ENCODE data around the gene SPC24.

DNA sequence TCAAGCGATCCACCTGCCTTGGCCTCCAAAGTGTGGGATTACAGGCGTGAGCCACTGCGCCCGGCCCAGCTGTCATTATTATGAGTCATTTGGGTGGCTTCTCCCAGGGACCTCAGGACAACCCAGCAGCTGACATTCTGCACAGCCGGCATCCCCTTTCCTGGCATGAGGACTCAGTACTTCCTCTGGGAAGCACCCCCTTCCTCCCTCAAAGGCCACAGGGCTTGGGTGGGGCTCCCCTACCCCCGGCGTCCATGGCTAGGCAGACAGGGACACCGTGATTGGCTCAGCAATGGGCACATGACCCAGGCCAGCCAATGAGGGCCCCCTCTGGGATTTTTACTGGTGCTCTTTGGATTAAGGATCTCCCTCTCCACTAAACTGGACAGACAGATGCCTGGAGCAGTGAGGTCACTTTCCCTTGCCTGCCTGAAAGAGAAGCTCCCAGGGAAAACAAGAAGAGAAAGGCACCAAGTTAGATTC, 35.7 kb upstream of the SPC24 start:
- TF ChIP-seq POLR2AphosphoS5 (IDR thresholded peaks at IDR 0.05) (peak; percentile 91), EP300 (IDR thresholded peaks at IDR 0.05) (no peak), POLR2A (IDR thresholded peaks at IDR 0.05) (peak in 1 of 2 donors; percentile 31)
- TF ChIP-seq, protein P1, sequence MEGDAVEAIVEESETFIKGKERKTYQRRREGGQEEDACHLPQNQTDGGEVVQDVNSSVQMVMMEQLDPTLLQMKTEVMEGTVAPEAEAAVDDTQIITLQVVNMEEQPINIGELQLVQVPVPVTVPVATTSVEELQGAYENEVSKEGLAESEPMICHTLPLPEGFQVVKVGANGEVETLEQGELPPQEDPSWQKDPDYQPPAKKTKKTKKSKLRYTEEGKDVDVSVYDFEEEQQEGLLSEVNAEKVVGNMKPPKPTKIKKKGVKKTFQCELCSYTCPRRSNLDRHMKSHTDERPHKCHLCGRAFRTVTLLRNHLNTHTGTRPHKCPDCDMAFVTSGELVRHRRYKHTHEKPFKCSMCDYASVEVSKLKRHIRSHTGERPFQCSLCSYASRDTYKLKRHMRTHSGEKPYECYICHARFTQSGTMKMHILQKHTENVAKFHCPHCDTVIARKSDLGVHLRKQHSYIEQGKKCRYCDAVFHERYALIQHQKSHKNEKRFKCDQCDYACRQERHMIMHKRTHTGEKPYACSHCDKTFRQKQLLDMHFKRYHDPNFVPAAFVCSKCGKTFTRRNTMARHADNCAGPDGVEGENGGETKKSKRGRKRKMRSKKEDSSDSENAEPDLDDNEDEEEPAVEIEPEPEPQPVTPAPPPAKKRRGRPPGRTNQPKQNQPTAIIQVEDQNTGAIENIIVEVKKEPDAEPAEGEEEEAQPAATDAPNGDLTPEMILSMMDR (IDR thresholded peaks at IDR 0.05) = no peak

Measured in gastroesophageal sphincter (tissue), 3 donors.